ENCODE data around the gene MOB3A.

The MOB3A gene

GRCh38 chr19:2113439-2114211, 17.5 kb upstream of the MOB3A start:
- TF ChIP-seq EZH2phosphoT487 (IDR thresholded peaks at IDR 0.05; ENCODE audit: borderline replicate concordance, low read length) (no peak), CTCF (IDR thresholded peaks at IDR 0.05; ENCODE audit: low read depth, low read length, poor library complexity, severe bottlenecking) (no peak)
- Histone ChIP-seq H3K27me3 (ENCODE audit: control insufficient read depth, low read length) (no peaks in the 10 kb centered on the region), H3K9me2 (replicated peaks; ENCODE audit: control insufficient read depth, low read length) (no peaks in the 10 kb centered on the region), H3K4me1 (ENCODE audit: control insufficient read depth, low read length) (no peaks in the 10 kb centered on the region), H3K4me2 (ENCODE audit: low read length) (no peak overlapping the region), H4K20me1 (ENCODE audit: control insufficient read depth, insufficient read depth, low read depth, low read length) (no peaks in the 10 kb centered on the region), H3K36me3 (ENCODE audit: control insufficient read depth, low read length) (peaks cover 88% of the 10 kb centered on the region), H3K4me3 (ENCODE audit: low read length) (no peak overlapping the region), H3F3A (ENCODE audit: control insufficient read depth, insufficient read depth) (no peaks in the 10 kb centered on the region), H3K9me3 (ENCODE audit: control insufficient read depth, insufficient read depth, low read length) (no peaks in the 10 kb centered on the region), H3K27ac (ENCODE audit: low read depth, low read length) (no peak overlapping the region), H3K79me2 (ENCODE audit: control insufficient read depth, low read length) (no peaks in the 10 kb centered on the region)

GRCh38 chr19:2112516-2113320, 16.6 kb upstream of the MOB3A start:
- H3K9me3 ChIP-seq (ENCODE audit: control insufficient read depth, insufficient read depth, low read length) = no peaks in the 10 kb centered on the region

GRCh38 chr19:2111886-2112285, 15.8 kb upstream of the MOB3A start:
- Histone ChIP-seq H3F3A (ENCODE audit: control insufficient read depth, insufficient read depth) (no peaks in the 10 kb centered on the region), H3K79me2 (ENCODE audit: control insufficient read depth, low read length) (no peaks in the 10 kb centered on the region), H3K27ac (ENCODE audit: low read depth, low read length) (no peak overlapping the region), H3K4me1 (ENCODE audit: control insufficient read depth, low read length) (no peaks in the 10 kb centered on the region), H3K9me2 (replicated peaks; ENCODE audit: control insufficient read depth, low read length) (no peaks in the 10 kb centered on the region), H3K4me3 (ENCODE audit: low read length) (no peak overlapping the region), H3K27me3 (ENCODE audit: control insufficient read depth, low read length) (no peaks in the 10 kb centered on the region), H3K9me3 (ENCODE audit: control insufficient read depth, insufficient read depth, low read length) (no peaks in the 10 kb centered on the region), H3K4me2 (ENCODE audit: low read length) (no peak overlapping the region), H3K36me3 (ENCODE audit: control insufficient read depth, low read length) (peaks cover 84% of the 10 kb centered on the region), H4K20me1 (ENCODE audit: control insufficient read depth, insufficient read depth, low read depth, low read length) (no peaks in the 10 kb centered on the region)
- TF ChIP-seq CTCF (IDR thresholded peaks at IDR 0.05; ENCODE audit: low read depth, low read length, poor library complexity, severe bottlenecking) (no peak), EZH2phosphoT487 (IDR thresholded peaks at IDR 0.05; ENCODE audit: borderline replicate concordance, low read length) (no peak)

More at GRCh38 chr19:2112516-2113320, 16.6 kb upstream of the MOB3A start:
- H3K79me2 ChIP-seq (ENCODE audit: control insufficient read depth, low read length) = no peaks in the 10 kb centered on the region
- H3K36me3 ChIP-seq (ENCODE audit: control insufficient read depth, low read length) = peaks cover 89% of the 10 kb centered on the region
- no peak overlapping the region for H3K4me2 ChIP-seq (ENCODE audit: low read length)
- TF ChIP-seq EZH2phosphoT487 (IDR thresholded peaks at IDR 0.05; ENCODE audit: borderline replicate concordance, low read length) = no peak
- no peak for TF ChIP-seq CTCF (IDR thresholded peaks at IDR 0.05; ENCODE audit: low read depth, low read length, poor library complexity, severe bottlenecking)
- no peaks in the 10 kb centered on the region for H3F3A ChIP-seq (ENCODE audit: control insufficient read depth, insufficient read depth)
- H3K27me3 ChIP-seq (ENCODE audit: control insufficient read depth, low read length) = no peaks in the 10 kb centered on the region
- H3K9me2 ChIP-seq (replicated peaks; ENCODE audit: control insufficient read depth, low read length) = no peaks in the 10 kb centered on the region
- H3K4me3 ChIP-seq (ENCODE audit: low read length) = no peak overlapping the region
- H3K27ac ChIP-seq (ENCODE audit: low read depth, low read length) = no peak overlapping the region
- no peaks in the 10 kb centered on the region for H3K4me1 ChIP-seq (ENCODE audit: control insufficient read depth, low read length)
- H4K20me1 ChIP-seq (ENCODE audit: control insufficient read depth, insufficient read depth, low read depth, low read length) = no peaks in the 10 kb centered on the region
